CD14-positive monocyte (primary cell): ENCODE measurements around the gene ZC3H10. TPM values are rescaled to one million over a fixed set of nuclear protein-coding genes. Genes with fewer than 3 reads are reported as not detected.

Source experiments
- DNase-seq, 3 donors: peaks; one replicate each; pipeline ENCODE4 v3.0.0-alpha.2; 2011 to 2022
- H2AFZ ChIP-seq: 2 replicates; pipeline ENCODE4 v1.6.0; 2012; ENCODE audit warnings: mild to moderate bottlenecking, low read depth, low read length, inconsistent platforms; ENCODE audit not compliant: insufficient read depth, poor library complexity, severe bottlenecking
- H3K27ac ChIP-seq, 2 donors: 1 replicate in 1 of 2; 2 replicates in 1 of 2; pipeline ENCODE4 v1.5.1; 2012 to 2013; ENCODE audit warnings: low read length in 2 of 2, control low read depth in 1 of 2, inconsistent platforms in 1 of 2, low read depth in 1 of 2, mild to moderate bottlenecking in 1 of 2
- H3K27me3 ChIP-seq, 2 donors: one replicate each; pipeline versions ENCODE4 v1.6.0 to v1.6.1; 2011 to 2013; ENCODE audit warnings: low read length in 2 of 2; ENCODE audit not compliant: control insufficient read depth in 2 of 2, insufficient read depth in 2 of 2
- H3K36me3 ChIP-seq, 2 donors: replicated peaks in 1 of 2; 1 replicate in 1 of 2; 2 replicates in 1 of 2; pipeline versions ENCODE4 v1.5.1 to v1.6.1; 2012 to 2013; ENCODE audit warnings: low read length in 2 of 2, control low read depth in 1 of 2, inconsistent platforms in 1 of 2, mild to moderate bottlenecking in 1 of 2; ENCODE audit not compliant: insufficient read depth in 2 of 2, control insufficient read depth in 1 of 2
- H3K4me1 ChIP-seq, 2 donors: 1 replicate in 1 of 2; 2 replicates in 1 of 2; pipeline versions ENCODE4 v1.5.1 to v1.6.1; 2012 to 2013; ENCODE audit warnings: low read length in 2 of 2, control low read depth in 1 of 2, inconsistent platforms in 1 of 2, mild to moderate bottlenecking in 1 of 2, moderate library complexity in 1 of 2; ENCODE audit not compliant: insufficient read depth in 2 of 2, control insufficient read depth in 1 of 2
- H3K4me2 ChIP-seq: replicated peaks from 2 replicates; pipeline ENCODE3; 2012; ENCODE audit warnings: low read length, moderate library complexity, mild to moderate bottlenecking; ENCODE audit not compliant: poor library complexity, severe bottlenecking; ENCODE audit errors: extremely low read depth
- H3K4me3 ChIP-seq, 3 experiments: fragments of 200-600 bp in 1 of 3; sonication (generic) in 1 of 3; replicated peaks in 1 of 3; 1 replicate in 2 of 3; 2 replicates in 1 of 3; pipeline ENCODE4 v1.5.1; 2011 to 2013; ENCODE audit warnings: low read length in 3 of 3, mild to moderate bottlenecking in 3 of 3, control low read depth in 2 of 3, low read depth in 2 of 3, inconsistent platforms in 1 of 3, moderate library complexity in 1 of 3
- H3K79me2 ChIP-seq: 2 replicates; pipeline ENCODE4 v1.6.0; 2012; ENCODE audit warnings: mild to moderate bottlenecking, control low read depth, inconsistent platforms, low read length, moderate library complexity; ENCODE audit not compliant: insufficient read depth
- H3K9ac ChIP-seq: 2 replicates; pipeline ENCODE4 v1.6.0; 2017; ENCODE audit warnings: low read length, mild to moderate bottlenecking; ENCODE audit not compliant: insufficient read depth, poor library complexity, severe bottlenecking
- H3K9me3 ChIP-seq, 2 donors: replicated peaks in 1 of 2; 1 replicate in 1 of 2; 2 replicates in 1 of 2; pipeline versions ENCODE4 v1.5.1 to v1.6.1; 2012 to 2013; ENCODE audit warnings: low read length in 2 of 2, control low read depth in 1 of 2; ENCODE audit not compliant: control insufficient read depth in 1 of 2, insufficient read depth in 1 of 2
- H4K20me1 ChIP-seq: 2 replicates; pipeline ENCODE4 v1.6.0; 2012; ENCODE audit warnings: mild to moderate bottlenecking, low read length, control low read depth, moderate library complexity; ENCODE audit not compliant: insufficient read depth
- H3K27ac Mint-ChIP-seq, 7 donors: one replicate each; pipeline ENCODE4 v1.8.0; 2020; ENCODE audit warnings: mild to moderate bottlenecking in 7 of 7, mixed read lengths in 7 of 7, moderate library complexity in 6 of 7, inconsistent platforms in 2 of 7
- H3K27me3 Mint-ChIP-seq, 3 donors: one replicate each; pipeline ENCODE4 v1.8.0; 2021 to 2022; ENCODE audit warnings: low read depth in 3 of 3, mild to moderate bottlenecking in 3 of 3, mixed read lengths in 3 of 3, moderate library complexity in 3 of 3, inconsistent platforms in 1 of 3
- H3K36me3 Mint-ChIP-seq, 2 donors: one replicate each; pipeline ENCODE4 v1.8.0; 2020; ENCODE audit warnings: mixed read lengths in 2 of 2, inconsistent platforms in 1 of 2, mild to moderate bottlenecking in 1 of 2
- H3K4me1 Mint-ChIP-seq: one replicate; pipeline ENCODE4 v1.8.0; 2020; ENCODE audit warnings: mild to moderate bottlenecking, mixed read lengths
- H3K4me3 Mint-ChIP-seq, 2 donors: one replicate each; pipeline ENCODE4 v1.8.0; 2020; ENCODE audit warnings: mild to moderate bottlenecking in 2 of 2, mixed read lengths in 2 of 2, moderate library complexity in 1 of 2
- H3K9me3 Mint-ChIP-seq, 7 donors: one replicate each; pipeline ENCODE4 v1.8.0; 2020 to 2022; ENCODE audit warnings: mixed read lengths in 7 of 7, mild to moderate bottlenecking in 6 of 7, moderate library complexity in 6 of 7, inconsistent platforms in 2 of 7
- CTCF ChIP-seq: fragments of 200-600 bp; IDR thresholded peaks from one replicate; pipeline ENCODE4 v1.8.0; 2022; ENCODE audit warnings: antibody characterized with exemption, mild to moderate bottlenecking
- WGBS: methylation state at CpG from one replicate; pipeline ENCODE4 v1.1.5; 2013; ENCODE audit warnings: missing lambda C conversion rate; ENCODE audit not compliant: insufficient coverage; 5-methylcytosine and 5-hydroxymethylcytosine counted together
- intact Hi-C, 2 donors: fragments of 100-400 bp; cut with micrococcal nuclease; formaldehyde crosslinking; loops; one replicate each; pipeline versions ENCODE4 v1.15.0 to v1.15.1; 2023
- polyA plus RNA-seq, 3 donors: library from polyadenylated mRNA; depleted of rRNA in 1 of 3; unstranded in 2 of 3; stranded (reverse) in 1 of 3; fragments of 300-500 nt in 2 of 3; fragments of >200 nt in 1 of 3; fragmentation: Illumina TruSeq in 2 of 3; gene quantifications; 1 replicate in 2 of 3; 2 replicates in 1 of 3; pipeline ENCODE4 v1.2.3, GENCODE V29; 2012 to 2021

ZC3H10 gene
- polyA plus RNA-seq, 3 donors = 1.7 to 3.1 (median 1.8) TPM

GRCh38 chr12:56158926-56159461, 40.9 kb downstream of the ZC3H10 start:
- 0% methylated on average over 2 of the region's 6 CpGs for WGBS
- H3K9me3 ChIP-seq = no peaks in the 10 kb centered on the region
- TF ChIP-seq CTCF = no peak
- H3K27me3 Mint-ChIP-seq = peaks cover 0 to 3% (median 2%) of the 10 kb centered on the region in 3 donors
- H3K4me3 Mint-ChIP-seq = peak overlapping the region; percentile 97 to 99
- peak in 2 of 3 donors; percentile 58 to 59 for DNase-seq
- peak overlapping the region; percentile 90 to 94 for H3K27ac ChIP-seq
- no peaks in the 10 kb centered on the region for H3K27me3 ChIP-seq
- H3K36me3 ChIP-seq = peaks cover 41 to 43% of the 10 kb centered on the region in 2 donors
- H3K4me1 Mint-ChIP-seq = peaks cover 36% of the 10 kb centered on the region
- peak overlapping the region; percentile 85 for H3K9ac ChIP-seq
- H3K36me3 Mint-ChIP-seq = peaks cover 42 to 46% of the 10 kb centered on the region in 2 donors
- H3K79me2 ChIP-seq = peaks cover 54% of the 10 kb centered on the region
- H3K4me1 ChIP-seq = peaks cover 35 to 43% of the 10 kb centered on the region in 2 donors
- peak overlapping the region; percentile 97 to 99 (median 98) for H3K27ac Mint-ChIP-seq
- peaks cover 54% of the 10 kb centered on the region for H4K20me1 ChIP-seq
- H2AFZ ChIP-seq = peak overlapping the region; percentile 35
- H3K9me3 Mint-ChIP-seq = no peaks in the 10 kb centered on the region
- peak overlapping the region; percentile 77 to 96 (median 84) for H3K4me3 ChIP-seq
- intact Hi-C loops = loop anchor here (2.0 kb wide), 4 partner anchors 30 to 64 kb away; partner anchors contain the start of genes SMARCC2 (in 1 of the 2) and ZC3H10 (in 1 of the 2)
- peak overlapping the region; percentile 95 for H3K4me2 ChIP-seq

- peak overlapping the region; percentile 97 to 99 (median 98) for H3K27ac Mint-ChIP-seq
- H3K4me1 Mint-ChIP-seq = peaks cover 36% of the 10 kb centered on the region
- H3K4me1 ChIP-seq = peaks cover 35 to 43% of the 10 kb centered on the region in 2 donors
- no CpG with 5 or more reads among the region's 8 CpGs for WGBS
- H3K9ac ChIP-seq = peak overlapping the region; percentile 85
- H3K36me3 Mint-ChIP-seq = peaks cover 48 to 53% of the 10 kb centered on the region in 2 donors
- no peaks in the 10 kb centered on the region for H3K27me3 ChIP-seq
- peaks cover 54% of the 10 kb centered on the region for H3K79me2 ChIP-seq
- no peak overlapping the region for H2AFZ ChIP-seq
- TF ChIP-seq CTCF = no peak
- peak overlapping the region; percentile 95 for H3K4me2 ChIP-seq
- no peaks in the 10 kb centered on the region for H3K9me3 Mint-ChIP-seq
- no peak for DNase-seq
- peaks cover 0 to 3% (median 2%) of the 10 kb centered on the region in 3 donors for H3K27me3 Mint-ChIP-seq
- H3K27ac ChIP-seq = peak overlapping the region; percentile 90 to 94
- peak overlapping the region; percentile 97 to 99 for H3K4me3 Mint-ChIP-seq
- peak overlapping the region; percentile 77 to 96 (median 84) for H3K4me3 ChIP-seq
- peaks cover 45 to 49% of the 10 kb centered on the region in 2 donors for H3K36me3 ChIP-seq
- H4K20me1 ChIP-seq = peaks cover 60% of the 10 kb centered on the region
- intact Hi-C loops = loop anchor here (2.0 to 5.0 kb wide), 5 partner anchors 29 to 63 kb away; partner anchors contain the start of genes ESYT1 (in 1 of the 2), SMARCC2 (in 1 of the 2) and ZC3H10 (in 1 of the 2)
- no peaks in the 10 kb centered on the region for H3K9me3 ChIP-seq
These were observed 41.6 kb downstream of the ZC3H10 start for GRCh38 chr12:56159482-56160192.
